Measurements from ENCODE around the gene TOM1L2.

The TOM1L2 gene

DNA sequence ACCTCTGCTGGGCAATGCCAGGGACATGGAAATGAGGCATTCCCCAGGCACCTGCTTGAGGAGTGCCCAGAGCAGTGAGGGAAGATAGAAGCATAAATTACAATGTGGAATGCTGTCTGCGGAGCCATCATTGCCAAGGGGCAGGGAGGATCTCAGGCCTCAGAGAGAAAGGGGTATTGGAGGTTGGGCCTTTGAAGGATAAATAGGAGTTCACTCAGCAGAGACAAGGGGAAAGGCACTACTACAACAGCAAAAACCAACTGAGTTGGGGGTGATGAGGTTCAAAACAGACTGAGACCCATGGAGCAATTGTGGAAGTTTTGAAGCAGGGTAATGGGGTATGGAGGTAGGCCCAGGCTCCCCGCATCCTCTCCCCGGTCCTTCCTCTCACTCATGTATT, 168.2 kb downstream of the TOM1L2 start:
- no peak for DNase-seq (ENCODE audit: low spot score)

DNA sequence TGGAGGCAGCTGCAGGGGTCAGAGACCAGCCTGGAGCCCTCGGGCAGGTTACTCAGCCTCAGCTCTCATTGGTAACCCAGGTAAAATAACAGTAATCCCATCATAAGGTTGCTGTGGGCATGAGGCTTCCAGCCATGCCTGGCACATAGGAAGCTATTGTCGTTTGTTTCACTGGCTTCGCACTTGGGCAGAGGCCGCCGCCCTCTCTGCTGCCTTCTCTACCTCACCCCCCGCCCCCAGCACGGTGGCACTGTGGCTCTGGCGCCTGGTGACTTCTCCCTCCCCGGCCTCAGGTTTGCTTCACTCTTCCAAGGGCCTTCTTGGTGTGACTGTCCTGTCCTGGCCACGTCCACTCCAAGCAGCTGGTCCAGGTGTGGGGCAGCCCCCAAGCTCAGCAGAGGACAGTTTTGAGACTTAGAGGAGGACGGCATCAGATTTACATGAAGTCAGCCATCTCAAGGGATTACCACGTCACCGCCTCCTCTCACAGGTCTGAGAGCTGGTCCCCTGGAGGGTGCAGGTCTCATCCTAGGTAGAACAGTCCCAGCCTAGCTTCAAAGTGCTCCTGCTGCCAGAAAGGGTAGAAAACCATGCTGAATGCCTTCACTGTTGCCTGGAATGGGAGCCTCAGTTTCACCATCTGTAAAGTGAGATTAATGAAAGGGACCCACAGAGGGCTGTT, 170.3 kb downstream of the TOM1L2 start:
- DNase-seq (ENCODE audit: low spot score): no peak

DNA sequence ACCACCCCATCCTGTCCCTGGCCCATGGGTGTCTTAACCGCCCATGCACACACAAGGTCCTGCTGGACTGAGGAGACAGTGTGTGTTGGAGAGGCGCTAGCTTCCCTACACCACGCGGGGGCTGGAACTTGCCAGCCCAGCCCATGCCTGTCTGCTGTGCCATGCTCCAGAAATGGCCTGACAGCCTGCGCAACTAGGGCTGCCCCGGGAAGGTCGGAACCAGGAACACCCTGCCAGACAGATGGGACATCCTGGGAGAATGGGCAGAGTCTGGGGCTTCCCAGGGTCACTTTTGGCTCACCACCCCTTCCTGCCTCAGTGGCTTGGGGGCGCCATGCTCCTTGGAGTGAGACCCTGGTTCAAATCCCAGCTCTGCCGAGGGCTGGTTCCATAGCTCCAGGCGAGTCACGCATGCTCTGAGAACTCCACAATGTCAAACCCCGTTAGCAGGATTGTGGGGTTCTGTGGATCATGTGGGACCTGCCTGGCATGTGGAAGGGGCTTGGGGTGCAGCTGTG, 171.6 kb downstream of the TOM1L2 start:
- no peak for DNase-seq (ENCODE audit: low spot score)

DNA sequence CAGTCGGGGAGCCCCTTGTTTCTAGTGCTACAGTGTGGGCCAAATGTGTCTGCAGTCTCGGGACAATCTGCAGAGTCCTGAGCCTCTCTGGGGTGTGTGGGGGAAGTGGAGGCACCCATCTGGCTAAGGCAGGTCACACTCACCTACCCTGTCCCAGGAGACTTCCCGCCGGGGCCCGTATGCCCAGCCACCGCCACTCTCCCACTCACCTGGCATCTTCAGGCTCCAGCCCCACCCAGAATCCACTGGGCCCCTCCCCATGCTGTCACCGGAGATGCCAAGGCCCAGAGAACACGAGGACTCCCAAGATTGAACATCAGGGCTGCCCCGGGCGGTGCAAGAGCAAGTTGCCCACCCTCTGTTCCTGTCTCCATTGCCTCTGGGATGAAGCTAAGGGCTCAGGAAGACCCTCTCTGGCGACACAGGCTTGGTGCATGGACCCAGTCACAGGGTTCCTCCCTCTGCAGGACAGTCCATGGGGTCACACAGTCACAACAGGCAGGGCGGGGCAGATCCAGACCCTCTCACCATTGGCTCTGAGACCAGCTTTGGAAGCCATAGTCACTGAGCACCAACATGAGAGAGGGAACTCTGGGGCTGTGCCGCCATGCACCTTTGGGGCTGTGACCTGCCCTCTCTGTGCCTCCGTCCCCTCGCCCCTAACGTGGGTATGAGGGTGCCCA, 173.5 kb downstream of the TOM1L2 start:
- DNase-seq (ENCODE audit: low spot score): no peak

DNA sequence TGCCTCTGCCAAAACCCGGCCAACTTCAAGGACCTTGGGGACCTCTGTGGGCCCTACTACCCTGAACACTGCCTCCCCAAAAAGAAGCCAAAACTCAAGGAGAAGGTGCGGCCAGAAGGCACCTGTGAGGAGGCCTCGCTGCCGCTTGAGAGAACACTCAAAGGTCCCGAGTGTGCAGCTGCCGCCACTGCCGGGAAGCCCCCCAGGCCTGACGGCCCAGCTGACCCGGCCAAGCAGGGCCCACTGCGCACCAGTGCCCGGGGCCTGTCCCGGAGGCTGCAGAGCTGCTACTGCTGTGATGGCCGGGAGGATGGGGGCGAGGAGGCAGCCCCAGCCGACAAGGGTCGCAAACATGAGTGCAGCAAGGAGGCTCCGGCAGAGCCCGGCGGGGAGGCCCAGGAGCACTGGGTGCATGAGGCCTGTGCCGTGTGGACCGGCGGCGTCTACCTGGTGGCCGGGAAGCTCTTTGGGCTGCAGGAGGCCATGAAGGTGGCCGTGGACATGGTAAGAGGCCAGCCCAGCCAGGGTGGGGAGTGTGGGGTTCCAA, 174.1 kb downstream of the TOM1L2 start:
- DNase-seq (ENCODE audit: low spot score): no peak

DNA sequence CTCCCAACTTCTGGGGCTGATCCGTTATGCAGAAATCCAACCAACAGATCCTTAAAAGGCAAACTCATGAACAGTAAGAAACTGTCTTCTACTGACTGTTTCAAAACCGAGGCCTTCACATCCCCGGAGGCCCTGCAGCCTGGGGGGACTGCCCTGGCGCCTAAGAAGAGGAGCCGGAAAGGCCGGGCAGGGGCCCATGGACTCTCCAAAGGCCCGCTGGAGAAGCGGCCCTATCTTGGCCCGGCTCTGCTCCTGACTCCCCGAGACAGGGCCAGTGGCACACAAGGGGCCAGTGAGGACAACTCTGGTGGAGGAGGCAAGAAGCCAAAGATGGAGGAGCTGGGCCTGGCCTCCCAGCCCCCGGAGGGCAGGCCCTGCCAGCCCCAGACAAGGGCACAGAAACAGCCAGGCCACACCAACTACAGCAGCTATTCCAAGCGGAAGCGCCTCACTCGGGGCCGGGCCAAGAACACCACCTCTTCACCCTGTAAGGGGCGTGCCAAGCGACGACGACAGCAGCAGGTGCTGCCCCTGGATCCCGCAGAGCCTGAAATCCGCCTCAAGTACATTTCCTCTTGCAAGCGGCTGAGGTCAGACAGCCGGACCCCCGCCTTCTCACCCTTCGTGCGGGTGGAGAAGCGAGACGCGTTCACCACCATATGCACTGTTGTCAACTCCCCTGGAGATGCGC, 174.9 kb downstream of the TOM1L2 start:
- DNase-seq (ENCODE audit: low spot score): no peak

DNA sequence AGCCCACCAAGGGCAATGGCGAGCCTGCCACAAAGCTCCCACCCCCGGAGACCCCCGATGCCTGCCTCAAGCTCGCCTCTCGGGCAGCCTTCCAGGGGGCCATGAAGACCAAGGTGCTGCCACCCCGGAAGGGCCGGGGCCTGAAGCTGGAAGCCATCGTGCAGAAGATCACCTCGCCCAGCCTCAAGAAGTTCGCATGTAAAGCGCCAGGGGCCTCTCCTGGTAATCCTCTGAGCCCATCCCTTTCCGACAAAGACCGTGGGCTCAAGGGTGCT, 175.5 kb downstream of the TOM1L2 start:
- DNase-seq (ENCODE audit: low spot score): no peak

DNA sequence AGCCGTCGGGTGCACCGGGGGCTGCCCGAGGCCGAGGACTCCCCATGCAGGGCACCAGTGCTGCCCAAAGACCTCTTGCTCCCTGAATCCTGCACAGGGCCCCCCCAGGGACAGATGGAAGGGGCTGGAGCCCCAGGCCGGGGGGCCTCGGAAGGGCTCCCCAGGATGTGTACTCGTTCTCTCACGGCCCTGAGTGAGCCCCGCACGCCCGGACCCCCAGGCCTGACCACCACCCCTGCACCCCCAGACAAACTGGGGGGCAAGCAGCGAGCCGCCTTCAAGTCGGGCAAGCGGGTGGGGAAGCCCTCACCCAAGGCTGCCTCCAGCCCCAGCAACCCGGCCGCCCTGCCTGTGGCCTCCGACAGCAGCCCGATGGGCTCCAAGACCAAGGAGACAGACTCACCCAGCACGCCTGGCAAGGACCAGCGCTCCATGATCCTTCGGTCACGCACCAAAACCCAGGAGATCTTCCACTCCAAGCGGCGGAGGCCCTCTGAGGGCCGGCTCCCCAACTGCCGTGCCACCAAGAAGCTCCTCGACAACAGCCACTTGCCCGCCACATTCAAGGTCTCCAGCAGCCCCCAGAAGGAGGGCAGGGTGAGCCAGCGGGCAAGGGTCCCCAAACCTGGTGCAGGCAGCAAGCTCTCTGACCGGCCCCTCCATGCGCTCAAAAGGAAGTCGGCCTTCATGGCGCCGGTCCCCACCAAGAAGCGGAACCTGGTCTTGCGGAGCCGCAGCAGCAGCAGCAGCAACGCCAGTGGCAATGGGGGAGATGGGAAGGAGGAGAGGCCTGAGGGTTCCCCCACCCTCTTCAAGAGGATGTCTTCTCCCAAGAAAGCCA, 176.0 kb downstream of the TOM1L2 start:
- DNase-seq (ENCODE audit: low spot score): no peak

DNA sequence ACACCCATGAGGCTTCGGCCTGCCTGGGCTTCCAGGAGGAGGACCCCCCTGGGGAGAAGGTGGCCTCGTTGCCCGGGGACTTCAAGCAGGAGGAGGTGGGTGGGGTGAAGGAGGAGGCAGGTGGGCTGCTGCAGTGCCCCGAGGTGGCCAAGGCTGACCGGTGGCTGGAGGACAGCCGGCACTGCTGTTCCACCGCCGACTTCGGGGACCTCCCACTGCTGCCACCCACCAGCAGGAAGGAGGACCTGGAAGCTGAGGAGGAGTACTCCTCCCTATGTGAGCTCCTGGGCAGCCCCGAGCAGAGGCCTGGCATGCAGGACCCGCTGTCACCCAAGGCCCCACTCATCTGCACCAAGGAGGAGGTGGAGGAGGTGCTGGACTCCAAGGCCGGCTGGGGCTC, 176.9 kb downstream of the TOM1L2 start:
- DNase-seq (ENCODE audit: low spot score): no peak

DNA sequence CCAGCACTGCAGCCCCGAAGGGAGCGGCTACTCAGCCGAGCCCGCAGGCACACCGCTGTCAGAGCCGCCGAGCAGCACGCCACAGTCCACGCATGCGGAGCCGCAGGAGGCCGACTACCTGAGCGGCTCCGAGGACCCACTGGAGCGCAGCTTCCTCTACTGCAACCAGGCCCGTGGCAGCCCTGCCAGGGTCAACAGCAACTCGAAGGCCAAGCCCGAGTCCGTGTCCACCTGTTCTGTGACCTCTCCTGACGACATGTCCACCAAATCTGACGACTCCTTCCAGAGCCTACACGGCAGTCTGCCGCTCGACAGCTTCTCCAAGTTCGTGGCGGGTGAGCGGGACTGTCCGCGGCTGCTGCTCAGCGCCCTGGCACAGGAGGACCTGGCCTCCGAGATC, 177.8 kb downstream of the TOM1L2 start:
- no peak for DNase-seq (ENCODE audit: low spot score)

Data from D341Med (cell line).